HG02852 (cell line): ENCODE measurements around the gene IGFALS.

Experiments used
- ATAC-seq: cut with Tn5 transposase; IDR thresholded peaks from one replicate; pipeline ENCODE4 v1.9.1; 2021; ENCODE audit warnings: mild to moderate bottlenecking, moderate library complexity; ENCODE audit not compliant: unreplicated experiment

IGFALS gene

GRCh38 chr16:1777375-1778199, 15.9 kb downstream of the IGFALS start:
- ATAC-seq = no peak

- no peak for ATAC-seq
Observed at GRCh38 chr16:1776991-1777374, 16.5 kb downstream of the IGFALS start.

- no peak for ATAC-seq
Observed at GRCh38 chr16:1776672-1776955, 16.9 kb downstream of the IGFALS start.

GRCh38 chr16:1775846-1776671, 17.4 kb downstream of the IGFALS start:
- ATAC-seq = no peak

- no peak for ATAC-seq
Observed at GRCh38 chr16:1775006-1775845, 18.3 kb downstream of the IGFALS start.

GRCh38 chr16:1774448-1774780, 19.1 kb downstream of the IGFALS start:
- ATAC-seq = no peak

GRCh38 chr16:1773703-1774447, 19.6 kb downstream of the IGFALS start:
- ATAC-seq = no peak

GRCh38 chr16:1772908-1773702, 20.4 kb downstream of the IGFALS start, which contains the start of gene MRPS34:
TSS of gene MRPS34 (minus strand) at chr16:1773134. CDS start at chr16:1773119, 15 bp downstream.
- peak; percentile 43 for ATAC-seq

- peak; percentile 6 for ATAC-seq
Observed at GRCh38 chr16:1772362-1772907, 21.1 kb downstream of the IGFALS start, which contains the start of gene EME2. TSS of gene EME2 (plus strand) at chr16:1772810. CDS start at chr16:1773228, 418 bp downstream.

GRCh38 chr16:1771864-1772361, 21.6 kb downstream of the IGFALS start:
- ATAC-seq = no peak

- no peak for ATAC-seq
Observed at GRCh38 chr16:1771188-1771863, 22.2 kb downstream of the IGFALS start, which contains the start of gene NME3. TSS of gene NME3 (minus strand) at chr16:1771543. CDS start at chr16:1771534, 9 bp downstream.

GRCh38 chr16:1770328-1771187, 22.9 kb downstream of the IGFALS start:
- no peak for ATAC-seq

GRCh38 chr16:1769402-1770300, 23.9 kb downstream of the IGFALS start:
- ATAC-seq = no peak

- no peak for ATAC-seq
Observed at GRCh38 chr16:1768767-1769401, 24.6 kb downstream of the IGFALS start.

GRCh38 chr16:1768061-1768766, 25.3 kb downstream of the IGFALS start:
- ATAC-seq = no peak
